Vagina (tissue), 2 donors: ENCODE results near the gene BDP1. TPM values are rescaled to one million over a fixed set of nuclear protein-coding genes. Genes with fewer than 3 reads are reported as not detected.
"Not testable (repeated sequence)": the region's sequence is repeated elsewhere in the genome, so short reads cannot be mapped to it uniquely, and the experiment has no call there.

Source experiments
- DNase-seq, 2 donors: peaks; one replicate each; pipeline ENCODE4 v3.0.0-alpha.2; 2017; ENCODE audit errors: extremely low spot score in 2 of 2
- H3K27ac ChIP-seq: fragments of 200-600 bp; sonication (generic); one replicate; pipeline ENCODE4 v1.5.1; 2019
- H3K27me3 ChIP-seq: fragments of 200-600 bp; sonication (generic); one replicate; pipeline ENCODE4 v1.5.1; 2019
- H3K36me3 ChIP-seq, 2 donors: fragments of 200-600 bp; sonication (generic); one replicate each; pipeline ENCODE4 v1.5.1; 2017 to 2019
- H3K4me1 ChIP-seq: fragments of 200-600 bp; sonication (generic); one replicate; pipeline ENCODE4 v1.5.1; 2019
- H3K4me3 ChIP-seq, 2 donors: fragments of 200-600 bp; sonication (generic); 1 replicate in 1 of 2; 2 replicates in 1 of 2; pipeline ENCODE4 v1.5.1; 2016 to 2019
- H3K9me3 ChIP-seq: fragments of 200-600 bp; sonication (generic); one replicate; pipeline ENCODE4 v1.5.1; 2019
- CTCF ChIP-seq, 3 experiments: fragments of 450-650 bp in 2 of 3; fragments of 200-600 bp in 1 of 3; sonication (generic) in 1 of 3; IDR thresholded peaks; one replicate each; pipeline ENCODE4 v1.5.1; 2017 to 2019; ENCODE audit warnings: antibody characterized with exemption in 3 of 3, mild to moderate bottlenecking in 2 of 3, moderate library complexity in 2 of 3
- POLR2A ChIP-seq, 2 donors: fragments of 450-650 bp; IDR thresholded peaks; one replicate each; pipeline ENCODE4 v1.6.1; 2017; ENCODE audit warnings: antibody characterized with exemption in 2 of 2, mild to moderate bottlenecking in 2 of 2, moderate library complexity in 2 of 2
- POLR2AphosphoS5 ChIP-seq, 2 donors: sonication (generic); formaldehyde crosslinking; IDR thresholded peaks; one replicate each; pipeline ENCODE4 v1.9.0; 2017; ENCODE audit warnings: antibody characterized with exemption in 2 of 2, mild to moderate bottlenecking in 2 of 2, low read depth in 1 of 2; ENCODE audit not compliant: insufficient read depth in 1 of 2
- intact Hi-C: fragments of 100-400 bp; cut with DNase I; formaldehyde crosslinking; loops from one replicate; pipeline ENCODE4 v1.15.1; 2023
- total RNA-seq: library from RNA; depleted of rRNA; stranded (reverse); fragments of >200 nt; gene quantifications from one replicate; pipeline ENCODE4 v1.2.3, GENCODE V29; 2016

Gene BDP1
- total RNA-seq, 1 donor from 2014 or later, result 35.4 TPM

GRCh38 chr5:71563161-71563560 lies 107.7 kb downstream of the BDP1 start:
- no peak for TF ChIP-seq POLR2AphosphoS5 (IDR thresholded peaks at IDR 0.05; ENCODE audit: insufficient read depth in 1 of 2, low read depth in 1 of 2)
- no peak for TF ChIP-seq CTCF (IDR thresholded peaks at IDR 0.05)
- no peak for TF ChIP-seq POLR2A (IDR thresholded peaks at IDR 0.05)
- H3K4me1 ChIP-seq, result no peaks in the 10 kb centered on the region
- no peaks in the 10 kb centered on the region for H3K9me3 ChIP-seq
- H3K27me3 ChIP-seq, result no peaks in the 10 kb centered on the region
- H3K27ac ChIP-seq, result no peak overlapping the region
- peaks cover 0 to 58% of the 10 kb centered on the region in 2 donors for H3K36me3 ChIP-seq
- DNase-seq, result no peak
- no peak overlapping the region for H3K4me3 ChIP-seq
- intact Hi-C loops, result no loop called here

- Histone ChIP-seq H3K4me1 (no peaks in the 10 kb centered on the region), H3K27me3 (no peaks in the 10 kb centered on the region), H3K4me3 (no peak overlapping the region), H3K27ac (no peak overlapping the region), H3K36me3 (peaks cover 0 to 44% of the 10 kb centered on the region in 2 donors), H3K9me3 (no peaks in the 10 kb centered on the region)
- no peak for DNase-seq
- intact Hi-C loops, result no loop called here
- TF ChIP-seq CTCF (IDR thresholded peaks at IDR 0.05), result no peak
These were observed 109.4 kb downstream of the BDP1 start for GRCh38 chr5:71564895-71565294.

- Histone ChIP-seq H3K9me3 (no peaks in the 10 kb centered on the region), H3K4me3 (no peak overlapping the region), H3K36me3 (peaks cover 0 to 9% of the 10 kb centered on the region in 2 donors), H3K27me3 (no peaks in the 10 kb centered on the region), H3K4me1 (no peaks in the 10 kb centered on the region), H3K27ac (no peak overlapping the region)
- intact Hi-C loops, result no loop called here
- no peak for DNase-seq
- no peak for TF ChIP-seq POLR2A (IDR thresholded peaks at IDR 0.05)
These were observed 114.5 kb downstream of the BDP1 start for GRCh38 chr5:71569748-71570509.

- H3K4me1 ChIP-seq, intact Hi-C loops, H3K27me3 ChIP-seq, H3K9me3 ChIP-seq, H3K27ac ChIP-seq, H3K36me3 ChIP-seq, DNase-seq, H3K4me3 ChIP-seq: not testable (repeated sequence)
These were observed 116.4 kb downstream of the BDP1 start for GRCh38 chr5:71571811-71572210.

- Histone ChIP-seq H3K27ac (no peak overlapping the region), H3K9me3 (no peaks in the 10 kb centered on the region), H3K27me3 (no peaks in the 10 kb centered on the region), H3K4me1 (no peaks in the 10 kb centered on the region), H3K36me3 (no peaks in the 10 kb centered on the region), H3K4me3 (no peak overlapping the region)
- no peak for TF ChIP-seq POLR2A (IDR thresholded peaks at IDR 0.05)
- no peak for TF ChIP-seq POLR2AphosphoS5 (IDR thresholded peaks at IDR 0.05; ENCODE audit: insufficient read depth in 1 of 2, low read depth in 1 of 2)
- TF ChIP-seq CTCF (IDR thresholded peaks at IDR 0.05), result no peak
- intact Hi-C loops, result no loop called here
- no peak for DNase-seq
These were observed 118.1 kb downstream of the BDP1 start for GRCh38 chr5:71573591-71573990.

- H3K36me3 ChIP-seq, H3K4me3 ChIP-seq, H3K27ac ChIP-seq, DNase-seq, H3K4me1 ChIP-seq, H3K9me3 ChIP-seq, H3K27me3 ChIP-seq, intact Hi-C loops: not testable (repeated sequence)
These were observed 120.1 kb downstream of the BDP1 start for GRCh38 chr5:71575588-71575987.
